Activated T-helper 2 cell treated with anti-CD3 and anti-CD28 coated beads, Interferon-gamma antibody, Interleukin-2, Interleukin-4, amounts not matched to agents 10 μg/mL and 5 μg/mL and 100 μg/mL, durations not matched to agents 14 hours and 24 hours and 36 hours (primary cell): Measurements from ENCODE around the gene DOCK4. TPM values are rescaled to one million over a fixed set of nuclear protein-coding genes. Genes with fewer than 3 reads are reported as not detected.

ENCODE experiments used
- DNase-seq: peaks from one replicate; pipeline ENCODE4 v3.0.0; 2021; ENCODE audit warnings: low spot score
- H3K27ac Mint-ChIP-seq: one replicate; pipeline ENCODE4 v1.8.0; 2021; ENCODE audit warnings: mixed read lengths
- H3K27me3 Mint-ChIP-seq: one replicate; pipeline ENCODE4 v1.8.0; 2021; ENCODE audit warnings: low read depth, mixed read lengths
- H3K36me3 Mint-ChIP-seq: one replicate; pipeline ENCODE4 v1.8.0; 2021; ENCODE audit warnings: low read depth, mixed read lengths
- H3K4me1 Mint-ChIP-seq: one replicate; pipeline ENCODE4 v1.8.0; 2021; ENCODE audit warnings: low read depth, mixed read lengths
- H3K4me3 Mint-ChIP-seq: one replicate; pipeline ENCODE4 v1.8.0; 2021; ENCODE audit warnings: low read depth, mild to moderate bottlenecking, moderate library complexity, mixed read lengths
- H3K9me3 Mint-ChIP-seq: one replicate; pipeline ENCODE4 v1.8.0; 2021; ENCODE audit warnings: mixed read lengths
- intact Hi-C: fragments of 100-400 bp; cut with micrococcal nuclease; formaldehyde crosslinking; loops from one replicate; pipeline ENCODE4 v1.15.1; 2023
- total RNA-seq: library from RNA; stranded (reverse); gene quantifications from 2 replicates; pipeline ENCODE4 v1.2.3, GENCODE V29; 2022

The DOCK4 gene
- total RNA-seq, 1 donor from 2014 or later, result 0.41 TPM

- DNase-seq, result no peak
- Mint-ChIP-seq H3K27ac (no peak overlapping the region), H3K9me3 (no peaks in the 10 kb centered on the region), H3K27me3 (peaks cover 7% of the 10 kb centered on the region), H3K4me3 (no peak overlapping the region), H3K36me3 (no peaks in the 10 kb centered on the region), H3K4me1 (peaks cover 3% of the 10 kb centered on the region)
- intact Hi-C loops, result no loop called here
Observed at GRCh38 chr7:112076324-112076723, 129.9 kb downstream of the DOCK4 start.

DNA sequence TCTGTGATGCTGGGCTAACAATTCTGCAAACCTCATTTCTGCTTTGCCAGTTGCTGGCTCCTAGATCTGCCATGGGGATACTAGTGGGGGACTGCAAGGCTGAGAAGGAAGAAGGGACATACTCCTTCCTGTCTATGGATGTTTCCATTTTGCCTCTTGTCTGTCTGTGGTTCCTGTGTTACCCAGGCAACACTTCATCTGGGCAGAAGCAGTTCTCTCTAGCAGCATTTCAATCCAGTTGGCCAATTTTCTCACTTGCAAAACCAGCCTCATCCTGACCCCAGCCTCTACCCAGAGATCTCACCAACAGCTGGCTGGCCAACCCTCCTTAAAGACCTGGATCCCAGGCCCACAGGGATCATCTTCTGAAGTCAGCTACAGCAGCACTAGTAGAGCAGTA is 131.7 kb downstream of the DOCK4 start:
- Mint-ChIP-seq H3K36me3 (no peaks in the 10 kb centered on the region), H3K27me3 (peaks cover 4% of the 10 kb centered on the region), H3K9me3 (no peaks in the 10 kb centered on the region), H3K27ac (no peak overlapping the region), H3K4me1 (no peaks in the 10 kb centered on the region), H3K4me3 (no peak overlapping the region)
- intact Hi-C loops, result no loop called here
- no peak for DNase-seq

DNA sequence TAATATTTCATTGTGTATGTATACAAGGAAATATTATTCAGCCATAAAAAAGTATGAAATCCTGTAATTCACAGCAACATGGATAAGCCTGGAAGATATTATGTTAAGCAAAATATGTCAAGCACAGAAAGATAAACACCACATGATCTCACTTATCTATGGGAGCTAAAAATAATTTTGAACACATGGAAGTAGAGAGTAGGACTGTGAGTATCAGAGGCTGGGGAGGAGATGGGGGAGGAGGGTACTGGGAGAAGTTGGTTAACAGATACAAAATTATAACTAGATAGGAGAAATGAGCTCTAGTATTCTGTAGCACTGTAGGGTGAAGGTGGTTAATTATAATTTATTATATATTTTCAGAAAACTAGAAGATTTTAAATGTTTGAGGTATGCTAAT is 132.7 kb downstream of the DOCK4 start:
- intact Hi-C loops, result no loop called here
- Mint-ChIP-seq H3K4me3 (no peak overlapping the region), H3K36me3 (no peaks in the 10 kb centered on the region), H3K4me1 (no peaks in the 10 kb centered on the region), H3K9me3 (no peaks in the 10 kb centered on the region), H3K27ac (no peak overlapping the region), H3K27me3 (peaks cover 4% of the 10 kb centered on the region)
- no peak for DNase-seq

DNA sequence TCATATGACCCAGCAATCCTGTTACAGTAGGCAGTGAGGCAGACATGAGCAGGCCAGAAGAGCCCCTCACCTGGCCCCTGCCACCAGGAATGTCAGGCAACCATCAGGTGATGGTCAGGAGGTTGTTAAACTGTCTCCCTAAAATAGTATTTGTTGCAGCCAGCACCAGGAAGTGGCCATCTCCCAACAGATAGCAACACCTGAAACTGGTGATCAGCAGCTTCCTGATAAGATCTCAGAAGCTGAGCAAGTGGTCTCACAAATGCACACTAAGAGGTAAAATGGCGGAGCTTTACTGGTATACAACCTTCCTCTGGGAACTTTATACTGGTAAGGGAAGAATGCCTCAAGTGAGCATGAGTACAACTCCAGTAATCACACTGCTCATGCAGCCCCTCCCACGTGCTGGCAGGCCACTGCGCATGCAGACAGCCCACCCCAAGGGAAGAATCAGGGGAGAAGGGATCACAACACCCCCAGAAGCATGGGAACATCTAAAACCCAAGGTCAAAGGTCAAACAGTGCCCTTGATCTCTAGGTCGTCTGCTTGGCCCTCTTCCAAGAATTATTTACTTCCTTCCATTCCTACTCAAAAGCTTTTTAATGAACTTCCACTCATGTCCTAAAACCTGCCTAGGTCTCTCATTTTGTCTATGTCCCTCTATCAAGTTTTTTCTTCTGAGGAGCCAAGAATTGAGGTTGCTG is 133.5 kb downstream of the DOCK4 start:
- Mint-ChIP-seq H3K36me3 (no peaks in the 10 kb centered on the region), H3K27ac (no peak overlapping the region), H3K4me1 (no peaks in the 10 kb centered on the region), H3K9me3 (no peaks in the 10 kb centered on the region), H3K27me3 (peaks cover 4% of the 10 kb centered on the region), H3K4me3 (no peak overlapping the region)
- intact Hi-C loops, result no loop called here
- DNase-seq, result no peak

GRCh38 chr7:112071856-112072255 is 134.3 kb downstream of the DOCK4 start:
- no peaks in the 10 kb centered on the region for H3K4me1 Mint-ChIP-seq
- H3K27me3 Mint-ChIP-seq, result peaks cover 4% of the 10 kb centered on the region
- no peak for DNase-seq
- no peak overlapping the region for H3K4me3 Mint-ChIP-seq
- H3K36me3 Mint-ChIP-seq, result no peaks in the 10 kb centered on the region
- H3K27ac Mint-ChIP-seq, result no peak overlapping the region
- intact Hi-C loops, result no loop called here
- H3K9me3 Mint-ChIP-seq, result no peaks in the 10 kb centered on the region

DNA sequence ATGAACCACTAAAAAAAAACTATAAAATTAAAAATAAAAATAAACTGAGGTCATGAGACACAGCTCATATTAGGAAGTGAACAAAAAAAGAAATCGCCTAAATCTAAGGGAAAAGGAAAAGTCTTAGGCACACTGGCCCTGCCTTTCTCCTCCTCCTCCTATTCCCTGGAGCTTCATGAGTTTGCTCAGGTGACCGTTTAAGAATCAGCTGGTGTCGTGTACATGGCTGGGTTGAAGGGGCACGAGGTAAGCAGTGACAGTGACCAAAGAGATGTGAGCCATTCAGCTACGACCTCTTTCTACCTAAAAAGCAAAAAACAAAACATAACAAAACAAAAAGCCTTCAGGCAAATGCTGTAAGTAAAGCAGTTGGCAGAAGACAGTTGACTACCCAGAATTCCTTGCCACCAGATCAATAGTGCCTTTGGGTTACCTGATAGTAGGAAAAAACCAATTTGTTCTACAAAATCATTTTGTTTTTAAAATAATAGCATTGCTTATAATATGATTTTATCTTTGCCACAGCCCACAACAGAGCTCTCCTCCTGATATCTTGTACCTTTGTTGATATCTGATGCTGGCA is 135.4 kb downstream of the DOCK4 start:
- Mint-ChIP-seq H3K9me3 (no peaks in the 10 kb centered on the region), H3K27me3 (peaks cover 4% of the 10 kb centered on the region), H3K36me3 (no peaks in the 10 kb centered on the region), H3K4me3 (no peak overlapping the region), H3K4me1 (no peaks in the 10 kb centered on the region), H3K27ac (no peak overlapping the region)
- no peak for DNase-seq
- intact Hi-C loops, result no loop called here

GRCh38 chr7:112069879-112070321 is 136.3 kb downstream of the DOCK4 start:
- no peaks in the 10 kb centered on the region for H3K4me1 Mint-ChIP-seq
- H3K27ac Mint-ChIP-seq, result no peak overlapping the region
- no peaks in the 10 kb centered on the region for H3K36me3 Mint-ChIP-seq
- DNase-seq, result no peak
- no peak overlapping the region for H3K4me3 Mint-ChIP-seq
- H3K9me3 Mint-ChIP-seq, result no peaks in the 10 kb centered on the region
- intact Hi-C loops, result no loop called here
- peaks cover 1% of the 10 kb centered on the region for H3K27me3 Mint-ChIP-seq

GRCh38 chr7:112068967-112069366 is 137.2 kb downstream of the DOCK4 start:
- H3K27ac Mint-ChIP-seq, result no peak overlapping the region
- H3K4me1 Mint-ChIP-seq, result no peaks in the 10 kb centered on the region
- H3K4me3 Mint-ChIP-seq, result no peak overlapping the region
- DNase-seq, result no peak
- intact Hi-C loops, result no loop called here
- no peaks in the 10 kb centered on the region for H3K36me3 Mint-ChIP-seq
- H3K27me3 Mint-ChIP-seq, result no peaks in the 10 kb centered on the region
- H3K9me3 Mint-ChIP-seq, result no peaks in the 10 kb centered on the region

GRCh38 chr7:112067632-112068540 is 138.3 kb downstream of the DOCK4 start:
- Mint-ChIP-seq H3K27ac (no peak overlapping the region), H3K36me3 (no peaks in the 10 kb centered on the region), H3K4me1 (no peaks in the 10 kb centered on the region), H3K27me3 (no peaks in the 10 kb centered on the region), H3K4me3 (no peak overlapping the region), H3K9me3 (no peaks in the 10 kb centered on the region)
- intact Hi-C loops, result no loop called here
- no peak for DNase-seq

DNA sequence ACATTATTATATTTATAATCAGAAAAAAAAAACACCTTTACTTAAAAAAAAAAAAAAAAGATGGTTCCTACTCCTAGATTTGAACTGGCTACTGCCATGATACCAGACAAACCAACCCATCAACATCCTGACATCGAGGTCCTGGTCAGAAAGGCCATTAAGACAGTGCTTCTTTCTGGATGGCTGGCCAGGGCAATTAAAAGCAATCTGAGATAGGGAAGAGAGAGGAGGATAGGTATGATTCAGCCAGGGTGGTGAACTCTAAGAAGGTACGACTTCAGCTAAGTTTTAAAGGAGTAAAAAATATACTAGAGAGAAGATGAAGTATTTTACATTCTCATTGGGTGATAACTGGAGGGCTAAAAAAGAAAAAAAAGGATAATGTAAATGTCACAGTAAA is 139.0 kb downstream of the DOCK4 start:
- intact Hi-C loops, result no loop called here
- no peak overlapping the region for H3K27ac Mint-ChIP-seq
- H3K4me3 Mint-ChIP-seq, result no peak overlapping the region
- no peaks in the 10 kb centered on the region for H3K36me3 Mint-ChIP-seq
- H3K9me3 Mint-ChIP-seq, result no peaks in the 10 kb centered on the region
- no peak for DNase-seq
- H3K27me3 Mint-ChIP-seq, result no peaks in the 10 kb centered on the region
- no peaks in the 10 kb centered on the region for H3K4me1 Mint-ChIP-seq

- no peaks in the 10 kb centered on the region for H3K27me3 Mint-ChIP-seq
- DNase-seq, result no peak
- no peaks in the 10 kb centered on the region for H3K36me3 Mint-ChIP-seq
- intact Hi-C loops, result no loop called here
- H3K4me3 Mint-ChIP-seq, result no peak overlapping the region
- no peaks in the 10 kb centered on the region for H3K9me3 Mint-ChIP-seq
- no peak overlapping the region for H3K27ac Mint-ChIP-seq
- H3K4me1 Mint-ChIP-seq, result no peaks in the 10 kb centered on the region
Observed at GRCh38 chr7:112065758-112066157, 140.4 kb downstream of the DOCK4 start.

- no peak for DNase-seq
- no peak overlapping the region for H3K27ac Mint-ChIP-seq
- no peaks in the 10 kb centered on the region for H3K27me3 Mint-ChIP-seq
- no peaks in the 10 kb centered on the region for H3K4me1 Mint-ChIP-seq
- intact Hi-C loops, result no loop called here
- no peaks in the 10 kb centered on the region for H3K36me3 Mint-ChIP-seq
- no peak overlapping the region for H3K4me3 Mint-ChIP-seq
- H3K9me3 Mint-ChIP-seq, result no peaks in the 10 kb centered on the region
Observed at GRCh38 chr7:112064627-112065385, 141.4 kb downstream of the DOCK4 start.
